HepG2 (cell line): ENCODE results near the gene COL9A2. TPM values are rescaled to one million over a fixed set of nuclear protein-coding genes. Genes with fewer than 3 reads are reported as not detected.

Experiments used
- ADNP ChIP-seq: sonication (generic); formaldehyde crosslinking; IDR thresholded peaks from 2 replicates; pipeline ENCODE4 v1.4.0; 2020; ENCODE audit warnings: missing genetic modification reagents
- CCAR2 ChIP-seq: fragments of 200-400 bp; formaldehyde crosslinking; optimal IDR thresholded peaks from 2 replicates; pipeline ENCODE3; 2018; ENCODE audit warnings: low read depth, mild to moderate bottlenecking, low read length, moderate library complexity
- CEBPB ChIP-seq: IDR thresholded peaks from 2 replicates; pipeline ENCODE4 v1.6.1; 2011; ENCODE audit warnings: low read depth, low read length, improper control_type of control experiment, borderline replicate concordance
- GRHL1 ChIP-seq: sonication (generic); formaldehyde crosslinking; conservative IDR thresholded peaks from 2 replicates; pipeline ENCODE4 v1.8.0; 2022; ENCODE audit warnings: missing genetic modification reagents
- HDAC6 ChIP-seq: fragments of 200-600 bp; sonication (generic); IDR thresholded peaks from 2 replicates; pipeline ENCODE4 v1.7.0; 2017; ENCODE audit warnings: mild to moderate bottlenecking, antibody characterized with exemption, low read length, low read depth
- JUND ChIP-seq: sonication (generic); formaldehyde crosslinking; IDR thresholded peaks from 2 replicates; pipeline ENCODE4 v1.8.0; 2022; ENCODE audit warnings: mild to moderate bottlenecking, missing genetic modification reagents
- KLF16 ChIP-seq, 2 experiments: sonication (generic) in 1 of 2; formaldehyde crosslinking in 1 of 2; IDR thresholded peaks; 2 replicates each; pipeline versions ENCODE4 v1.6.1 to v1.8.0; 2016 to 2023; ENCODE audit warnings: missing genetic modification reagents in 2 of 2, missing compliant biosample characterization in 1 of 2
- MAF1 ChIP-seq: sonication (generic); formaldehyde crosslinking; IDR thresholded peaks from 2 replicates; pipeline ENCODE4 v1.5.0; 2020; ENCODE audit warnings: missing genetic modification reagents, borderline replicate concordance
- NCOA2 ChIP-seq: sonication (generic); formaldehyde crosslinking; IDR thresholded peaks from 2 replicates; pipeline ENCODE4 v1.8.0; 2022; ENCODE audit warnings: inconsistent platforms
- NR2F2 ChIP-seq: IDR thresholded peaks from 2 replicates; pipeline ENCODE4 v1.6.1; 2012; ENCODE audit warnings: low read depth, inconsistent platforms, borderline replicate concordance
- PHB2 ChIP-seq: fragments of 450-650 bp; IDR thresholded peaks from 2 replicates; pipeline ENCODE4 v1.6.1; 2018; ENCODE audit not compliant: partially characterized antibody
- RARG ChIP-seq: sonication (generic); formaldehyde crosslinking; IDR thresholded peaks from 2 replicates; pipeline ENCODE4 v1.4.0; 2020; ENCODE audit warnings: low read depth, mild to moderate bottlenecking, missing genetic modification reagents
- SOX13 ChIP-seq, 3 experiments: fragments of 450-650 bp in 1 of 3; sonication (generic) in 1 of 3; formaldehyde crosslinking in 1 of 3; IDR thresholded peaks in 2 of 3; conservative IDR thresholded peaks in 1 of 3; 2 replicates each; pipeline versions ENCODE4 v1.5.0 to v1.6.1; 2016 to 2020; ENCODE audit warnings: antibody characterized with exemption in 1 of 3, mild to moderate bottlenecking in 1 of 3, missing compliant biosample characterization in 1 of 3, missing genetic modification reagents in 1 of 3, moderate library complexity in 1 of 3
- SRSF4 ChIP-seq: fragments of 200-400 bp; formaldehyde crosslinking; IDR thresholded peaks from one replicate; pipeline ENCODE4 v1.6.1; 2018; ENCODE audit warnings: mild to moderate bottlenecking, low read depth, low read length, moderate library complexity; ENCODE audit not compliant: poor library complexity, severe bottlenecking
- THAP11 ChIP-seq: IDR thresholded peaks from 2 replicates; pipeline ENCODE4 v1.6.1; 2016; ENCODE audit warnings: missing biosample characterization, missing genetic modification reagents
- ZBTB1 ChIP-seq: sonication (generic); formaldehyde crosslinking; IDR thresholded peaks from 2 replicates; pipeline ENCODE4 v1.4.0; 2020; ENCODE audit warnings: missing genetic modification reagents, borderline replicate concordance
- ZNF274 ChIP-seq: sonication (generic); formaldehyde crosslinking; IDR thresholded peaks from 2 replicates; pipeline ENCODE4 v1.5.1; 2020; ENCODE audit warnings: mild to moderate bottlenecking, missing genetic modification reagents
- ZNF317 ChIP-seq: sonication (generic); formaldehyde crosslinking; IDR thresholded peaks from 2 replicates; pipeline ENCODE4 v1.5.0; 2020; ENCODE audit warnings: mild to moderate bottlenecking, missing genetic modification reagents
- ZNF460 ChIP-seq: sonication (generic); formaldehyde crosslinking; IDR thresholded peaks from 2 replicates; pipeline ENCODE4 v1.5.1; 2020; ENCODE audit warnings: missing genetic modification reagents, mild to moderate bottlenecking, borderline replicate concordance
- ZNF530 ChIP-seq: sonication (generic); formaldehyde crosslinking; IDR thresholded peaks from 2 replicates; pipeline ENCODE4 v1.5.0; 2020; ENCODE audit warnings: low read depth, mild to moderate bottlenecking, missing genetic modification reagents
- ZNF564 ChIP-seq: sonication (generic); formaldehyde crosslinking; IDR thresholded peaks from 2 replicates; pipeline ENCODE4 v1.8.1; 2023; ENCODE audit warnings: mild to moderate bottlenecking, missing genetic modification reagents
- ZNF644 ChIP-seq: IDR thresholded peaks from 2 replicates; pipeline ENCODE4 v1.6.1; 2016; ENCODE audit warnings: low read depth
- ZNF674 ChIP-seq: sonication (generic); formaldehyde crosslinking; IDR thresholded peaks from 2 replicates; pipeline ENCODE4 v1.5.0; 2020; ENCODE audit warnings: low read depth, mild to moderate bottlenecking, missing genetic modification reagents
- ZNF768 ChIP-seq: sonication (generic); formaldehyde crosslinking; IDR thresholded peaks from 2 replicates; pipeline ENCODE4 v1.4.0; 2020; ENCODE audit warnings: missing genetic modification reagents
- polyA plus RNA-seq, 8 experiments: library from polyadenylated mRNA; depleted of rRNA in 3 of 8; stranded (reverse) in 7 of 8; unstranded in 1 of 8; fragments of >200 nt; fragmentation: Illumina TruSeq in 4 of 8; extraction: Trizol in 4 of 8; gene quantifications; 2 replicates each; pipeline versions ENCODE4 v1.2.1 to v1.2.3, GENCODE V29; 2011 to 2016; ENCODE audit warnings: low read depth in 4 of 8, missing spikeins in 1 of 8, mixed read lengths in 1 of 8; ENCODE audit not compliant: insufficient read depth in 1 of 8
- total RNA-seq, 5 experiments: library from RNA; depleted of rRNA; stranded (reverse); fragments of >200 nt; fragmentation: Illumina TruSeq; extraction: Trizol; gene quantifications; 2 replicates each; pipeline ENCODE4 v1.2.3, GENCODE V29; 2016; ENCODE audit warnings: low read depth in 1 of 5
- TF ChIP-seq, protein P1 (sequence below): IDR thresholded peaks from 2 replicates; pipeline ENCODE4 v1.6.1; 2018; ENCODE audit warnings: missing genetic modification reagents, mild to moderate bottlenecking, missing compliant biosample characterization
- TF ChIP-seq, protein P2 (sequence below): IDR thresholded peaks from 2 replicates; pipeline ENCODE4 v1.6.1; 2016; ENCODE audit warnings: mild to moderate bottlenecking, missing biosample characterization, missing genetic modification reagents

The COL9A2 gene
- total and polyA plus RNA-seq, 2 of the 13 experiments (the other 11 are each of a cell fraction or from before 2014, with no cell fraction given): 20.2 to 26.9 TPM

DNA sequence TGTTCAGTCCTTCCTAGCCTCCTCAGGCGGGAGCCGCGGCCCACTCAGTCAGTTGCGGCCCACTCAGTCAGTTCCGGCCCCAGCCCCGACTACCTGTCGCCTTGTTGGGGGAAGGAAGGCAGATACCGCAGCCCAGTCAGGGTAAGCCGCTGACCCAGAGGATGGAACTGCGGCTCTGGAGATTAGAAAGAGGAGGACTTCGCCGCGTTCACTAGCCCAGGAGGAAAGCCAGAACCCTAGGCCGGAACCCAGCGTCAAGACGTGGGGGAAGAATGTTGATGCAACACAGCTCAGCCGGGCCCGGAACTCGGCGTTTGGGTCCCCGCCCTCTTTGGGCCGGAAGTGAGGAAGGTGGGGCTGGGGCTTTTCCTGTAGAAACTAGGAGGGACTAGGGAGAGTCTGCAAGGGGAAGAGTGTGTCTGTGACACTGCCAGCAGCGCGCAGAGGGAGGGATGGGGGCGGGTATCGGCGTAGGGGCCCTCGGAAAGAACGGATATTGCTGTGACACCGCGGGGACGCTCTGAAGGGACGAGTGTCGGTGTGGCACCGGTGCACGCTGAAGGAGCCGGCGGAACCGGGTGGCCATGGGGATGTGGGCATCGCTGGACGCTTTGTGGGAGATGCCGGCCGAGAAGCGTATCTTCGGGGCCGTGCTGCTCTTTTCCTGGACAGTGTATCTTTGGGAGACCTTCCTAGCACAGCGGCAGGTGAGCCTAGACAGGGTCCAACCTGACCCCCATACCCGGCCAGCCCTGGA, 59.2 kb downstream of the COL9A2 start, which contains the start of gene ZMPSTE24 (continued):
- TF ChIP-seq ZNF768 (CRISPR knock-in tag) (peak; percentile 84), ZBTB1 (CRISPR knock-in tag) (no peak), ZNF530 (CRISPR knock-in tag) (no peak), PHB2 (no peak), ZNF274 (peak; percentile 47; the same call in 1 of the 2 replicates), NCOA2 (CRISPR knock-in tag) (peak; percentile 53; the same call in 1 of the 2 replicates), SOX13 (IDR thresholded peaks at IDR 0.05) (peak; percentile 13; the same call in 1 of the 2 replicates), SOX13 (CRISPR knock-in tag; conservative IDR thresholded peaks at IDR 0.05 in 1 of 2, IDR thresholded peaks at IDR 0.05 in 1 of 2) (peak in 1 of 2 experiments; percentile 43; a peak in 2 of 4 replicates), ZNF644 (CRISPR knock-in tag) (no peak), NR2F2 (no peak), CCAR2 (no peak), SRSF4 (no peak), ZNF460 (CRISPR knock-in tag) (peak; percentile 42; the same call in 1 of the 2 replicates), JUND (CRISPR knock-in tag) (no peak), GRHL1 (no peak; the same call in 1 of the 2 replicates), MAF1 (CRISPR knock-in tag) (no peak), KLF16 (CRISPR knock-in tag; IDR thresholded peaks at IDR 0.05) (peak in 1 of 2 experiments; percentile 96; a peak in 2 of 4 replicates), ZNF317 (CRISPR knock-in tag) (peak; percentile 81), THAP11 (CRISPR knock-in tag) (peak; percentile 95), ZNF564 (CRISPR knock-in tag) (peak; percentile 32; the same call in 1 of the 2 replicates), ZNF674 (CRISPR knock-in tag) (no peak), CEBPB (no peak), ADNP (CRISPR knock-in tag) (no peak), HDAC6 (no peak), RARG (CRISPR knock-in tag) (no peak)
- TF ChIP-seq, protein P1, sequence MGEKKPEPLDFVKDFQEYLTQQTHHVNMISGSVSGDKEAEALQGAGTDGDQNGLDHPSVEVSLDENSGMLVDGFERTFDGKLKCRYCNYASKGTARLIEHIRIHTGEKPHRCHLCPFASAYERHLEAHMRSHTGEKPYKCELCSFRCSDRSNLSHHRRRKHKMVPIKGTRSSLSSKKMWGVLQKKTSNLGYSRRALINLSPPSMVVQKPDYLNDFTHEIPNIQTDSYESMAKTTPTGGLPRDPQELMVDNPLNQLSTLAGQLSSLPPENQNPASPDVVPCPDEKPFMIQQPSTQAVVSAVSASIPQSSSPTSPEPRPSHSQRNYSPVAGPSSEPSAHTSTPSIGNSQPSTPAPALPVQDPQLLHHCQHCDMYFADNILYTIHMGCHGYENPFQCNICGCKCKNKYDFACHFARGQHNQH: peak; percentile 82
- TF ChIP-seq, protein P2, sequence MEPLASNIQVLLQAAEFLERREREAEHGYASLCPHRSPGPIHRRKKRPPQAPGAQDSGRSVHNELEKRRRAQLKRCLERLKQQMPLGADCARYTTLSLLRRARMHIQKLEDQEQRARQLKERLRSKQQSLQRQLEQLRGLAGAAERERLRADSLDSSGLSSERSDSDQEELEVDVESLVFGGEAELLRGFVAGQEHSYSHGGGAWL (CRISPR knock-in tag): peak; percentile 87
